Hematopoietic multipotent progenitor cell (in vitro differentiated cells): ENCODE data around the gene GABBR1. TPM values are rescaled to one million over a fixed set of nuclear protein-coding genes. Genes with fewer than 3 reads are reported as not detected.

Experiments
- DNase-seq, 3 donors: peaks; one replicate each; pipeline ENCODE4 v3.0.0-alpha.2; 2011 to 2015; ENCODE audit warnings: low read depth in 2 of 3, low spot score in 2 of 3
- total RNA-seq: library from RNA; depleted of rRNA; stranded (reverse); fragments of >200 nt; gene quantifications from one replicate; pipeline ENCODE4 v1.2.3, GENCODE V29; 2012

GABBR1 gene
- total RNA-seq, 1 donor: 19.1 TPM

DNA sequence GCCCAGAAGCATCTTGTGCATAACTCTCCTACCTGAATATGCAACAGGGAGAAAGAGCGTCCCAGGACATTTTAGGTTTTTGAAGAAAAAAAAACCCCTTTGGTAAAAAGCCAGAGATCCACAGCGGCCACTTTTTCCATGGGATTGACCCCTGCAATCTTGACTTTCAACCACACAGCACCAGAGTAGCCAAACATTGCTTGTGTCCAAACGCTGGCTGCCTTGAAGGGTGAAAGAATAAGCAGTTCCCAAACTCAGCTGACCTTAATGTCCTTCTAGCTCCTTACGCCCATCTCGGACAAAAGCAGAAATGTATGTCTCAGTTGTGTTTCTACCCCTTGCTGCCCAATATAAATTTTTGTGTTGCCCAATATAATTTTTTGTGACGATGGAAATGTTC is 22.7 kb upstream of the GABBR1 start:
- DNase-seq: no peak

GRCh38 chr6:29653452-29654038 is 20.6 kb upstream of the GABBR1 start:
- peak in 2 of 3 donors; percentile 71 to 75 for DNase-seq

GRCh38 chr6:29652198-29652584 is 19.2 kb upstream of the GABBR1 start:
- DNase-seq: no peak

DNA sequence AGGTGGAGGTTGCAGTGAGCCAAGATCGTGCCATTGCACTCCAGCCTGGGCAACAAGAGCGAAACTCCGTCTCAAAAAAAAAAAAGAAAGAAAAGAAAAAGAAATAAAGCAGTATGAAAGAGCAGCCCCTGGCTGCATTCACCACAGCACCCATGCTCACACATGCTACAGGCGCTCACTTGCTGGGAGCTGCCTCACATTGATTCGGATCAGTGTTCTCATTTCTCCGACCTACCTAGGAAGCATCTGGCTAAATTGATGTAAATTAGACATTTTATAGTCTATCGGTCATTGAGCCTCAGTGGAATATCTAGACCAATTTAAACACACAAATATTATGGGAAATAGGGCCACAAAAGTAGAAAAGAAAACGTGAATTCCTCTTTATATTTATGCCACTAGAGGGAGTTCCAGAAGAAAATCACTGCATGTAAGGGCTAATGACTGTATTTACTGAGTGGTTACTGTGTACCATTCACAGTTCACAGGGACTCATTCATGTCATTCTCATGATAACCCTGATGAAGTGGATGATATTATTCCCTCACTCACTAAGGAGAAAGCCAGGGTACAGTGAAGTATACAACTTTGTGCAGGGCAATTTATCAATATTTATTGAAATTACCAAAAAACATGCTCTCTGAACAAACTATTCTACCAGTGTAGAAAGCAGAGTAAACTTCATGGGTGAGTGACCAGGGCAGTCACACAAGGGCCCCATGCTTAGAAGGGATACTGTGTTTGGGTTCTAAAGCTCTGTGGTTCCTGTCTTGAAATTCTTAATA is 18.6 kb upstream of the GABBR1 start:
- DNase-seq: peak in 2 of 3 donors; percentile 33 to 58

DNA sequence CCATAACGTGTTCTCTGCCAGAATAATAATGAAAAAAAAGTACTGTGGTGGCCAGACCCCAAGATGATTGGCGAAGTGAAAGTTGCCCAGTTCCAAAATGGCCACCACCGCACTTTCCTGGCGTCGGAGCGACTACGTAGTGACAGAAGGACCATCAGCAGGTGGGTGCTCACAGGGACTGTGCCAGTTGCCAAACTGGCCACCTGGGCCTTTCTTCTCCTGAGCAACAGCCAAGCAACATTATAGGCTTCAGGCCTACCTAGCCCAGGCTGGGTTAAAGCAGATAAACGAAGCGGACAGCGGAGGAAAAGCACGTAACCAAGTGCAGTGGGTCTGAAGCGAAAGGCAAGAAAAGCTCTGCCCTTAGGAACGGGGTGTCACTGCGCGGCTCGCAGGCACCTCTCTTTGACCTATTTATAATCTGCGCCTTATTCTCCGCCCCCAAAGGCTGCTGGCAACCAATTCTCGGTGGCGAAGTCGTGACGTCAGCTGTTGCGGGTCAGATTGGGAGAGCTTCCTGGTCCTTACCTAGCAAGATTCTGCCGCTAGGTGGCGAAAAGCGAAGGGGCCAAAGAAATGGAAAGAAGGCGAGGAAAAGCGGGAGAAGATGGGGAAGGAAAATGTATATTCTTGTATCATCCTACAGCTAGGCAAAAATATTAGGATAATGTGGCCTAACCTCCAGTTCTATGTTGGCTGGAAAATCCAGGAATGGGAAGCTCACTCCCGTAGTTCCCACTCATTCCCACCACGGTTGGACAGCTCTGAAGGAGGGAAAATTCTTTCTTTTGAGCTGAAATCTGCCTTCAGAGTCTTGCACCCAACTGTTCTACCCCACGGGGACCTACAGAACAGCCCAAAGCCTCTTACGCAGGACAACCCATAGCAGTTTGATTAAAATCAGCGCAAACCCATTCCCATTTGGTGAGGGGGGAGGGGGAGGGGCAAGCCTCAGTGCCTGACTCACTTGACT is 17.0 kb upstream of the GABBR1 start:
- peak; percentile 97 to 99 (median 98) for DNase-seq

- DNase-seq: no peak
These were observed 15.1 kb upstream of the GABBR1 start for GRCh38 chr6:29647927-29648642.

DNA sequence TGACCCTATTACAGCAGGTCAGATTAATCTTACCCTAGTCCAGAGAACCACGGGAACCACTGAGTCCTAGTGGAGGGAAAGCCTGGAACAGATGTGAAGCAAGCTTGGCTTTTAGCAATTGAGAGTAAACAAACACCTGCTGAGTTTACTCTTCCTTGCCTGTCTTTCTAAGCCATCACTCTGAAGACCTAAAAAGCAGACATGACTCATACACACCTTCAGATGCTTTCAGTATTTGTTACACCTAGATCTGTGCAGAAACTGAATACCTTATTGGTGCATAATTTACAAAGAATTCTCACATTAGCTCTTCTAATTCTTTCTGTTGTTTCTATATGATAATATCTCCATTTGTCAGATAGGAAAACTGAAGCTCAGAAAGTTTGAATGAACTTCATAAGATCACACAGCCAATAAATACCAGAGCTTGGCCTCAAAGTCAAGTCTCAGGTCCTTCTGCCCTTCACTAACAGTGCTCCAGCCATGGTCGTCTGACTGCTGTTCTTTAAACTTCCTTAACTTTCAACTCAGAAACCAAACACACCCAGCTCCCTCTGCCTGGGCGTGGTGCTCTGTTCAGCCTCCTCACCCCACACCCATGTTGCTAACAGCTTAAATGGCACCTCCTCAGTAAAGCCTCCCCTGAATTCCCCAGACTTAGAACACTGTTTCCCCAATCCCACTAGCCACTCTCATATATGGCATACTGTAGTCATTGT is 8.6 kb upstream of the GABBR1 start:
- DNase-seq: no peak

- DNase-seq: no peak
These were observed 4.3 kb upstream of the GABBR1 start for GRCh38 chr6:29637247-29637646.

GRCh38 chr6:29633534-29633905 is 537 bp upstream of the GABBR1 start:
- peak in 1 of 3 donors; percentile 17 for DNase-seq

- DNase-seq: peak in 2 of 3 donors; percentile 51 to 53
These were observed 887 bp downstream of the GABBR1 start for GRCh38 chr6:29631860-29632731.

- DNase-seq: no peak
These were observed 1.7 kb downstream of the GABBR1 start for GRCh38 chr6:29631209-29631810.

DNA sequence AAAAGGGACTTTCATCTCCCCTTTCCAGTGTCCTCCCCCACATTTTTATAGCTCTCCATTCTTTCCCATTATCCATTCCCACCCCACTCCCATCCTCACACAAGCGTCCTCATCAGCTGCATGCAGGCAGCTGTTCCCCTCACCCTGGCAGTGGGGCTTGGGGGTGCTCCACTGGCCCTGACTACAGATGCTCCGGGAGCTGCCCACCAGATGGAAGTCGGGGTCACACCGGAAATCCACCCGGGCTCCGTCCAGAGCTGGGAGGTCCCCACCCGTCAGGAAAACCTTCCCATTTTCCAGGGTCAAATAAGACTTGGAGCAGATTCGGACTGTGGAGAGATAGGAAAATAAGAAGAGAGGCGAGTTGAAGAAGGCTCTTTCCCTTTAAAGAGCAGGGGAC is 2.7 kb downstream of the GABBR1 start:
- DNase-seq: no peak

GRCh38 chr6:29629571-29629970 is 3.4 kb downstream of the GABBR1 start:
- no peak for DNase-seq

DNA sequence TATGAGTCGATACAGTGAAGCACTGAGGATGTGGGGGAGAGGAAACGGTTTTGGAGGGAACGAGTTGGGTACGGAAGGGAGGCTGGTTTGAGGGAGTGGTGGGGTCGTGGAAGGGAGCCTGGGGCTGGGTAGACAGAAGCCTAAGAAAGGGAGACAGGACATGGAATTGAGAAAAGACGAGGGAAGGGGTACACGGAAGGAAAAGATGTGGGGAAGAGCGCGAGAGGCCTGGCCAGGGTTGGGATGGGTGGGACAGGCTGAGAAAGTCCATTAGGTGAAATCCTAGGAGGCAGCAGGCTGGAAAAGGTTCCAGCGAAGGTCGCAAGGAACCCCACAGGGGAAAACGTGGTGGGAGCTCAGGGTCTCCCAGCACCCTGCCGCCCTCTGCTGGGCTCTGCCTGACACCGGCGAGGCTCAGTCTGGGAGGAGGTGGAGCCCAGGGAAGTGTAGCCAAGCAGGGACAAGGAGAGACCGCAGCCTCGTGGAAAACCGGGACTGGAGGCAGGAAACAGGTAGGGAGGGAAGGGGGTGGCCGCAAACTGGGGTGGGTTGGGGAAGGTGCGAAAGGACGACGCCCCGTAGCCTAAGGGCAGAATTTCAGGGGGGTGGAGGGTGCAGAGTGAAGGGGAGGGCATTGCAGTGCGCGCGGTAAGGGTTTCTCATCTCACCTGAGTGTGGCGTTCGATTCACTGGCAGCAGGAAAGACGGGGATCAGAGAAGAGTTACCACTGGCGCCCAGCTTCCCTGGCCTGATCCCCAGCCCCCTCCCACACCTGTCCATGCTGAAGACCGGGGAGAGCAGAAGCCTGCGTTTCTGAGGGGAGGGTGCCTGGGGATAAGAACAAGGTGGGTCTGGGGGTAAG is 4.3 kb downstream of the GABBR1 start:
- DNase-seq: peak in 2 of 3 donors; percentile 54 to 56

DNA sequence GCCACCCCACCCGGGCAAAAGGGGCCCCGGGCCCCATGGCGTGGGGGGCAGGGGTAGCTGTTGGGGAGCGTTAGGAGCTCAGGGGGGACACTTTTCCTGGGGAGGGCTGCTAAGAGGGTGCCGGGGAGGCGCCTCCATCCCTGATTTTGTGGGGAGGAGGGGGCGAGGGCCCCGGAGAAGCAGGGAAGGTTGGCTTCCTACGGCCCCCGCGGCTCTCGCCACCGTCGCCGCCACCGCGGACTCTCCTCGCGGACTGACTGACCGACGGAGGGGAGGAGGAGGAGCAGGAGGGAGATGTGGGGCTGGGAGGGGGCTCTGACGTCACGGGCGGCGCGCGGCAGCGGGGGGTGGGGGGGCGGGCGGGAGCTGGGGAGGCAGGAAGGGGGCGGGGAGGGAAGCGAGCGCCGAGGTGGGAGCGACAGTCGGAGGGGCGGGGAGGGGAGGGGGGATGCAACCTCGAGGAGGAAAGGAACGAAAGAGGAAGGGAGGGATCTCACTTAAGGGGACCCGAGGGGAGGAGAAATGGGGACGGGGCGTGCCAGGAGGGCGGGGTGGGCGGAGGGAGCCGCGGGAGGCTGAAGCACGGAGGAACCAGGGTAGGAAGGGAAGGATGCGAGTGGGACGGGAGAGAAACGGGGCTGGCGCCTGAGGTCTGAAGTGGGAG is 5.1 kb downstream of the GABBR1 start:
- DNase-seq: peak in 2 of 3 donors; percentile 60 to 71

DNA sequence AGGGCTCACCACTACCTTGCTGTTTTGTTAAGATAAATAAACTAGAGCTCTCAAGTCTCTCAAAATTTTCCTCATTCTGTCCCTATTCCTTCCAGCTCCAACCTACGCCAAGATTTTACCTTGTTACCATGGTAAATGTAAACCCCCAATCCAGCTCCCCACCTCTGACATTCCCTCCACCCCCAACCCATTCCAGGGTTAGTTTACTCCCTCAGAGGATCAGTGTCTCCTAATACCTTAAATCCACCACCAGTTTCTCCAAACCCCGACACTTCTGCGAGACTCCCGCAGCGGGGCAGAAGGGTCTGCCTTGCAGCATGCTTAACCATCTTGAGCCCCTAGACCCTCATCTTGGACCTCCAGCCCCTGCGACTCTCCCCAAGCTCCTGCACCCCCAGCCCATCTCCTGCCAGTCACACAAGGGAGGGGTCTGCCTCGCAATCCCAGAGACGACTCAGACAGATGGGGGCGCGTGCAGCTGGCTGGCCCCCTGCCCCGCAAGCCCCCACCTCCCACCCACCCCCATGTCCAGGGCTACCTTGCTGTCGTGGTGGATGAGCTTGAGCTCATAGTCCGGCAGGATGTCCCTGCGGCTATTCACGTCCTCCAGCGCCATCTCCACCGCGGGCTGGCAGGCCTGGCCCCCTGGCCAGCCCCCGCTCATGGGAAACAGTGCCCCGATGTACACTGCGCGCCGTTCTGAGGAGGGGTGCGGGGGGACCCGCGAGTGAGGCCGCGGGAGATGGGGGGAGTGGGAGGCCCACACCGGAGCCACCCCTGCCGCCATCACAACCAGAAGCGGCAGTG is 5.8 kb downstream of the GABBR1 start:
- DNase-seq: no peak
